T-cell (primary cell): ENCODE results near the gene KLK10. TPM values are rescaled to one million over a fixed set of nuclear protein-coding genes. Genes with fewer than 3 reads are reported as not detected.

Source experiments
- ATAC-seq, 4 experiments: fragments of 200-7000 bp in 3 of 4; fragments of 150-1000 bp in 1 of 4; cut with Tn5 transposase; replicated peaks in 1 of 4; 1 replicate in 3 of 4; 2 replicates in 1 of 4; pipeline ENCODE4 v1.10.0; 2021; ENCODE audit warnings: moderate library complexity in 3 of 4, mild to moderate bottlenecking in 2 of 4, moderate number of reproducible peaks in 1 of 4
- CTCF ChIA-PET, 2 donors: fragments of 300-600 bp; sonication (Branson Sonifier 250); formaldehyde crosslinking; loops; one replicate each; lab custom pipeline; 2022; ENCODE audit warnings: antibody characterized with exemption in 2 of 2; lab: Charles Lee
- POLR2A ChIA-PET, 2 donors: fragments of 300-600 bp; sonication (Branson Sonifier 250); formaldehyde crosslinking; loops; one replicate each; lab custom pipeline; 2022; ENCODE audit warnings: antibody characterized with exemption in 2 of 2; lab: Charles Lee
- DNase-seq, 35 experiments: peaks; one replicate each; pipeline versions ENCODE4 v3.0.0 to v3.0.0-alpha.2; 2013 to 2023
- H3K27ac ChIP-seq: one replicate; pipeline ENCODE4 v1.5.1; 2013; ENCODE audit warnings: low read length
- H3K27me3 ChIP-seq, 2 experiments: replicated peaks in 1 of 2; 1 replicate in 1 of 2; 2 replicates in 1 of 2; pipeline versions ENCODE4 v1.6.1 to v1.7.0; 2013; ENCODE audit warnings: low read length in 1 of 2, mixed read lengths in 1 of 2; ENCODE audit not compliant: control insufficient read depth in 2 of 2, insufficient read depth in 2 of 2; ENCODE audit errors: extremely low read depth in 1 of 2
- H3K36me3 ChIP-seq, 2 donors: 1 replicate in 1 of 2; 2 replicates in 1 of 2; pipeline versions ENCODE4 v1.6.1 to v1.7.0; 2013; ENCODE audit warnings: low read length in 1 of 2; ENCODE audit not compliant: control insufficient read depth in 2 of 2, insufficient read depth in 1 of 2; ENCODE audit errors: extremely low read depth in 1 of 2
- H3K4me1 ChIP-seq, 2 experiments: 1 replicate in 1 of 2; 2 replicates in 1 of 2; pipeline versions ENCODE4 v1.6.1 to v1.7.0; 2013; ENCODE audit warnings: low read length in 2 of 2, mixed read lengths in 1 of 2; ENCODE audit not compliant: insufficient read depth in 2 of 2, control insufficient read depth in 1 of 2; ENCODE audit errors: extremely low read depth in 1 of 2
- H3K4me3 ChIP-seq, 2 donors: 1 replicate in 1 of 2; 2 replicates in 1 of 2; pipeline versions ENCODE4 v1.5.1 to v1.7.0; 2013; ENCODE audit warnings: mild to moderate bottlenecking in 2 of 2, low read length in 1 of 2, moderate library complexity in 1 of 2; ENCODE audit not compliant: control insufficient read depth in 1 of 2; ENCODE audit errors: extremely low read depth in 1 of 2
- H3K9me3 ChIP-seq: 2 replicates; pipeline ENCODE4 v1.7.0; 2013
- H3K27ac Mint-ChIP-seq, 2 donors: one replicate each; pipeline ENCODE4 v1.8.0; 2020 to 2021; ENCODE audit warnings: mild to moderate bottlenecking in 2 of 2, mixed read lengths in 2 of 2
- H3K27me3 Mint-ChIP-seq, 2 donors: one replicate each; pipeline ENCODE4 v1.8.0; 2021 to 2022; ENCODE audit warnings: mixed read lengths in 2 of 2
- H3K36me3 Mint-ChIP-seq: one replicate; pipeline ENCODE4 v1.8.0; 2021; ENCODE audit warnings: mixed read lengths
- H3K4me1 Mint-ChIP-seq, 3 donors: one replicate each; pipeline ENCODE4 v1.8.0; 2020 to 2022; ENCODE audit warnings: mixed read lengths in 3 of 3, mild to moderate bottlenecking in 1 of 3
- H3K4me3 Mint-ChIP-seq, 3 donors: one replicate each; pipeline ENCODE4 v1.8.0; 2020 to 2022; ENCODE audit warnings: mild to moderate bottlenecking in 3 of 3, mixed read lengths in 3 of 3, moderate library complexity in 3 of 3
- H3K9me3 Mint-ChIP-seq, 3 donors: one replicate each; pipeline ENCODE4 v1.8.0; 2020 to 2022; ENCODE audit warnings: mixed read lengths in 3 of 3
- WGBS: methylation state at CpG from one replicate; pipeline ENCODE4 v1.1.5; 2013; ENCODE audit warnings: missing lambda C conversion rate; ENCODE audit not compliant: insufficient coverage; 5-methylcytosine and 5-hydroxymethylcytosine counted together
- total RNA-seq, 35 experiments: library from RNA in 6 of 35; stranded (reverse) in 6 of 35; fragments of 120-200 nt in 1 of 35; gene quantifications; one replicate each; pipeline versions ENCODE4 v1.2.1 to v1.2.4 and lab custom pipeline; 2013 to 2026

The KLK10 gene
- total RNA-seq, 5 donors from 2014 or later (not counting 1 experiment from before 2014, with no cell fraction given): not detected

DNA sequence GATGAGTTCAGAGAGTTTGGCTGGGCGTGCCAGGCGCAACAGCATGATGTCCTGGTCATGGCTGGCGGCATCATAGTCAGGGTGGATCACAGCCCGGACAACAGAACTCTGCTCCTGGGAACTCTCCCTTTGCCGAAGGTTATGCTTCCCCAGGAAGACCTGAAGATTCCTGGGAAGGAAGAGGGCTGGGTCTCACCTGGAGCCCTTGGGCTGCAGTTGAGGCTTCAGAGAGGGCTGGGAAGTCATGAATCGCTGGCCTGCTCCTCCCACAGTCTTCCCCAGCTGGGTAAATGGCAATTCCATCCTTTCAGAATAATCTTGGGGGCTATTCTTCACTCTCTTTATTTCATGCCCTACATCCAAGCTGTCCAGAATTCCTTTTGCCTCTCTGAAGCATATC, 56.1 kb downstream of the KLK10 start:
- ChIA-PET CTCF (interaction anchor here in 1 of 2 donors (0.6 kb wide), 1 partner anchor 18 kb away, joined by 3 read pairs; no protein-coding TSS in a partner anchor), POLR2A (no interaction called here)
- Histone ChIP-seq H3K27me3 (peaks cover 0 to 46% of the 10 kb centered on the region in 2 experiments), H3K4me1 (no peaks in the 10 kb centered on the region), H3K9me3 (no peaks in the 10 kb centered on the region), H3K36me3 (no peaks in the 10 kb centered on the region), H3K27ac (no peak overlapping the region), H3K4me3 (no peak overlapping the region)
- DNase-seq: no peak
- Mint-ChIP-seq H3K27me3 (peaks cover 45 to 58% of the 10 kb centered on the region in 2 donors), H3K4me1 (no peaks in the 10 kb centered on the region), H3K4me3 (no peak overlapping the region), H3K36me3 (no peaks in the 10 kb centered on the region), H3K27ac (no peak overlapping the region), H3K9me3 (peaks cover 0 to 22% (median 10%) of the 10 kb centered on the region in 3 donors)
- no peak for ATAC-seq
- 71% methylated on average over 5 of the region's 6 CpGs for WGBS

Other genes with a start within 250 kb of the KLK10 start
- not detected for gene GPR32, start 249.2 kb downstream of the KLK10 start, total RNA-seq
- not detected for gene ACP4, start 229.3 kb downstream of the KLK10 start, total RNA-seq
- under 1 TPM in 3 of 5 donors, not detected in 2; 0.59 to 0.96 (median 0.60) TPM for gene KLK1, start 195.9 kb downstream of the KLK10 start, total RNA-seq
- gene KLK15, start 186.1 kb downstream of the KLK10 start, total RNA-seq: not detected
- not detected for gene KLK3, start 164.8 kb downstream of the KLK10 start, total RNA-seq
- gene KLK2, start 146.3 kb downstream of the KLK10 start, total RNA-seq: not detected
- gene KLK4, start 108.3 kb downstream of the KLK10 start, total RNA-seq: not detected
- not detected for gene KLK5, start 66.7 kb downstream of the KLK10 start, total RNA-seq
- not detected for gene KLK6, start 50.1 kb downstream of the KLK10 start, total RNA-seq
- gene KLK7, start 35.8 kb downstream of the KLK10 start, total RNA-seq: not detected
- gene KLK8, start 18.1 kb downstream of the KLK10 start, total RNA-seq: not detected
- gene KLK11, start 6.9 kb upstream of the KLK10 start, total RNA-seq: not detected
- gene KLK12, start 15.3 kb upstream of the KLK10 start, total RNA-seq: not detected
- gene KLK13, start 45.4 kb upstream of the KLK10 start, total RNA-seq: not detected
- under 1 TPM; 0.42 to 0.78 (median 0.70) TPM for gene KLK14, start 63.2 kb upstream of the KLK10 start, total RNA-seq
- 10 to 100 TPM in 3 of 5 donors, 1 to 10 TPM in 2; 3.2 to 18.1 (median 15.9) TPM for gene CTU1, start 88.7 kb upstream of the KLK10 start, total RNA-seq
- gene SIGLEC9, start 105.2 kb upstream of the KLK10 start, total RNA-seq: 1 to 10 TPM in 3 of 5 donors, under 1 TPM in 2; 0.73 to 2.6 (median 1.6) TPM
- gene SIGLEC7, start 122.6 kb upstream of the KLK10 start, total RNA-seq: 1 to 10 TPM in 2 of 5 donors, under 1 TPM in 2, not detected in 1; 0.30 to 3.3 (median 1.0) TPM
- gene CD33, start 205.4 kb upstream of the KLK10 start, total RNA-seq: under 1 TPM in 4 of 5 donors, not detected in 1; 0.23 to 0.60 (median 0.42) TPM
- gene SIGLECL1, start 231.4 kb upstream of the KLK10 start, total RNA-seq: not detected